Kidney (tissue), 14 donors: Measurements from ENCODE around the gene ORMDL2. TPM values are rescaled to one million over a fixed set of nuclear protein-coding genes. Genes with fewer than 3 reads are reported as not detected.

Source experiments
- DNase-seq, 5 donors: peaks; one replicate each; pipeline ENCODE4 v3.0.0-alpha.2; 2013 to 2020
- FAIRE-seq: peaks from 2 replicates; lab custom pipeline; 2012; peaks lifted over from hg19 to GRCh38; lab: Jason Lieb, UNC
- H3K27ac ChIP-seq, 2 donors: one replicate each; pipeline ENCODE4 v1.7.0; 2013; ENCODE audit warnings: low read depth in 2 of 2, low read length in 2 of 2, inconsistent platforms in 1 of 2
- H3K27me3 ChIP-seq: one replicate; pipeline ENCODE4 v1.7.1; 2013; ENCODE audit warnings: low read length, inconsistent platforms; ENCODE audit not compliant: control insufficient read depth, insufficient read depth
- H3K36me3 ChIP-seq, 3 donors: one replicate each; pipeline versions ENCODE4 v1.7.0 to v1.7.1; 2013; ENCODE audit warnings: low read length in 3 of 3, control low read depth in 1 of 3, inconsistent platforms in 1 of 3; ENCODE audit not compliant: insufficient read depth in 3 of 3, control insufficient read depth in 2 of 3
- H3K4me1 ChIP-seq, 3 donors: one replicate each; pipeline versions ENCODE4 v1.7.0 to v1.7.1; 2013; ENCODE audit warnings: low read length in 3 of 3, inconsistent platforms in 1 of 3, low read depth in 1 of 3; ENCODE audit not compliant: control insufficient read depth in 2 of 3, insufficient read depth in 2 of 3
- H3K4me3 ChIP-seq, 3 donors: one replicate each; pipeline versions ENCODE4 v1.7.0 to v1.8.1; 2013; ENCODE audit warnings: low read length in 3 of 3, control low read depth in 1 of 3, inconsistent platforms in 1 of 3
- H3K9ac ChIP-seq, 3 donors: one replicate each; pipeline versions ENCODE4 v1.7.0 to v1.7.1; 2013; ENCODE audit warnings: low read length in 3 of 3, control low read depth in 1 of 3, inconsistent platforms in 1 of 3
- H3K9me3 ChIP-seq, 3 donors: one replicate each; pipeline versions ENCODE4 v1.7.0 to v1.7.1; 2013; ENCODE audit warnings: low read length in 3 of 3, control low read depth in 1 of 3, inconsistent platforms in 1 of 3; ENCODE audit not compliant: control insufficient read depth in 2 of 3, insufficient read depth in 1 of 3
- CTCF ChIP-seq: IDR thresholded peaks from 3 replicates; pipeline ENCODE4 v1.5.1; 2012; ENCODE audit warnings: mild to moderate bottlenecking, moderate library complexity, borderline replicate concordance; ENCODE audit not compliant: insufficient read depth; ENCODE audit errors: extremely low read depth
- intact Hi-C: fragments of 100-400 bp; cut with DNase I; formaldehyde crosslinking; loops from one replicate; pipeline ENCODE4 v1.11.1; 2022
- polyA plus RNA-seq: library from polyadenylated mRNA; stranded (reverse); fragments of 350-450 nt; fragmentation: Illumina TruSeq; extraction: RNeasy Lipid Tissue Mini Kit (QIAGEN cat#74804); gene quantifications from one replicate; pipeline ENCODE4 v1.2.3, GENCODE V29; 2014; ENCODE audit warnings: low read depth, low replicate concordance; ENCODE audit not compliant: insufficient read depth
- total RNA-seq: library from RNA; stranded (reverse); fragmentation: NEBNext Ultra II Directional; extraction: Animal tissue kit (Norgen Biotek cat#: 25700); gene quantifications from one replicate; pipeline ENCODE4 v1.2.1, GENCODE V29; 2021
- donor health status: control.
- donor health status: control.
- donor health status: control.
- donor health status: control.
- donor health status: control.
- donor health status: DM: yes; HTN: yes; CAD: no.
- donor health status: Normal renal cell carcinoma (clear cell type).

ORMDL2 gene
- total and polyA plus RNA-seq, 2 donors from 2014 or later: 51.2 to 75.9 TPM

GRCh38 chr12:55818140-55818728 is 393 bp downstream of the ORMDL2 start:
- H3K27me3 ChIP-seq: no peaks in the 10 kb centered on the region
- peak overlapping the region; percentile 83 to 100 (median 88) for H3K4me3 ChIP-seq
- intact Hi-C loops: no loop called here
- H3K9ac ChIP-seq: peak overlapping the region; percentile 26 to 78 (median 74)
- no peaks in the 10 kb centered on the region for H3K9me3 ChIP-seq
- no peak for FAIRE-seq
- peak in 1 of 5 donors; percentile 40 for DNase-seq
- peaks cover 0 to 17% (median 5%) of the 10 kb centered on the region in 3 donors for H3K4me1 ChIP-seq
- no peak for TF ChIP-seq CTCF
- H3K36me3 ChIP-seq: peaks cover 3 to 27% (median 9%) of the 10 kb centered on the region in 3 donors
- H3K27ac ChIP-seq: peak overlapping the region; percentile 49 to 63

- Histone ChIP-seq H3K9ac (no peak overlapping the region), H3K27ac (no peak overlapping the region), H3K27me3 (no peaks in the 10 kb centered on the region), H3K4me1 (peaks cover under 1 to 18% (median 5%) of the 10 kb centered on the region in 3 donors), H3K9me3 (no peaks in the 10 kb centered on the region), H3K36me3 (peaks cover 3 to 27% (median 11%) of the 10 kb centered on the region in 3 donors), H3K4me3 (peak overlapping the region in 1 of 3 donors; percentile 100)
- TF ChIP-seq CTCF: no peak
- no peak for FAIRE-seq
- no peak for DNase-seq
- intact Hi-C loops: no loop called here
Observed at GRCh38 chr12:55818886-55819285, 1.0 kb downstream of the ORMDL2 start.

- no peak for DNase-seq
- H3K27me3 ChIP-seq: no peaks in the 10 kb centered on the region
- peaks cover 3 to 27% (median 11%) of the 10 kb centered on the region in 3 donors for H3K36me3 ChIP-seq
- no peak overlapping the region for H3K4me3 ChIP-seq
- no peak for TF ChIP-seq CTCF
- no peak overlapping the region for H3K9ac ChIP-seq
- H3K9me3 ChIP-seq: no peaks in the 10 kb centered on the region
- no peak overlapping the region for H3K27ac ChIP-seq
- no peak for FAIRE-seq
- intact Hi-C loops: no loop called here
- H3K4me1 ChIP-seq: peaks cover 2 to 15% (median 2%) of the 10 kb centered on the region in 3 donors
Observed at GRCh38 chr12:55820679-55821078, 2.8 kb downstream of the ORMDL2 start.
